Lower leg skin (tissue), 3 donors: ENCODE measurements around the gene BMP6.

Experiments
- CTCF ChIP-seq, 3 donors: fragments of 450-650 bp; IDR thresholded peaks; one replicate each; pipeline ENCODE4 v1.5.1; 2016; ENCODE audit warnings: antibody characterized with exemption in 3 of 3, mild to moderate bottlenecking in 3 of 3, moderate library complexity in 2 of 3
- POLR2A ChIP-seq, 2 donors: fragments of 450-650 bp; IDR thresholded peaks; one replicate each; pipeline ENCODE4 v1.6.1; 2016 to 2017; ENCODE audit warnings: antibody characterized with exemption in 2 of 2, mild to moderate bottlenecking in 1 of 2, moderate library complexity in 1 of 2

GRCh38 chr6:7825986-7826385 is 100.1 kb downstream of the BMP6 start:
- TF ChIP-seq CTCF (IDR thresholded peaks at IDR 0.05) (no peak), POLR2A (IDR thresholded peaks at IDR 0.05) (no peak)
